ENCODE results near the gene CECR2. TPM values are rescaled to one million over a fixed set of nuclear protein-coding genes. Genes with fewer than 3 reads are reported as not detected.

The CECR2 gene
- polyA plus RNA-seq, 1 donor from 2014 or later = 2.1 TPM

- Histone ChIP-seq H2AFZ (ENCODE audit: low read depth, low read length) (no peak overlapping the region), H3K9me3 (ENCODE audit: low read length) (no peaks in the 10 kb centered on the region), H3K4me3 (ENCODE audit: low read length) (peak overlapping the region; percentile 46), H3K9me2 (ENCODE audit: insufficient read depth, low read length) (no peaks in the 10 kb centered on the region), H3K27me3 (ENCODE audit: insufficient read depth, low read depth, low read length) (no peaks in the 10 kb centered on the region), H3F3A (ENCODE audit: insufficient read depth, low read length, poor library complexity, severe bottlenecking) (no peaks in the 10 kb centered on the region), H3K4me2 (ENCODE audit: low read length) (peak overlapping the region; percentile 25), H4K20me1 (ENCODE audit: insufficient read depth) (no peaks in the 10 kb centered on the region), H3K36me3 (ENCODE audit: insufficient read depth, low read length) (no peaks in the 10 kb centered on the region), H3K9ac (ENCODE audit: low read length) (no peak overlapping the region), H3K27ac (ENCODE audit: low read length) (no peak overlapping the region), H3K79me2 (replicated peaks; ENCODE audit: insufficient read depth, low read length) (peaks cover 15% of the 10 kb centered on the region)
- TF ChIP-seq CTCF (IDR thresholded peaks at IDR 0.05; ENCODE audit: poor library complexity, severe bottlenecking) = no peak
- no peak for TF ChIP-seq RAD21 (conservative IDR thresholded peaks at IDR 0.05)
- no peak for TF ChIP-seq TAF1 (IDR thresholded peaks at IDR 0.05; ENCODE audit: low read depth)
- TF ChIP-seq, protein P1, sequence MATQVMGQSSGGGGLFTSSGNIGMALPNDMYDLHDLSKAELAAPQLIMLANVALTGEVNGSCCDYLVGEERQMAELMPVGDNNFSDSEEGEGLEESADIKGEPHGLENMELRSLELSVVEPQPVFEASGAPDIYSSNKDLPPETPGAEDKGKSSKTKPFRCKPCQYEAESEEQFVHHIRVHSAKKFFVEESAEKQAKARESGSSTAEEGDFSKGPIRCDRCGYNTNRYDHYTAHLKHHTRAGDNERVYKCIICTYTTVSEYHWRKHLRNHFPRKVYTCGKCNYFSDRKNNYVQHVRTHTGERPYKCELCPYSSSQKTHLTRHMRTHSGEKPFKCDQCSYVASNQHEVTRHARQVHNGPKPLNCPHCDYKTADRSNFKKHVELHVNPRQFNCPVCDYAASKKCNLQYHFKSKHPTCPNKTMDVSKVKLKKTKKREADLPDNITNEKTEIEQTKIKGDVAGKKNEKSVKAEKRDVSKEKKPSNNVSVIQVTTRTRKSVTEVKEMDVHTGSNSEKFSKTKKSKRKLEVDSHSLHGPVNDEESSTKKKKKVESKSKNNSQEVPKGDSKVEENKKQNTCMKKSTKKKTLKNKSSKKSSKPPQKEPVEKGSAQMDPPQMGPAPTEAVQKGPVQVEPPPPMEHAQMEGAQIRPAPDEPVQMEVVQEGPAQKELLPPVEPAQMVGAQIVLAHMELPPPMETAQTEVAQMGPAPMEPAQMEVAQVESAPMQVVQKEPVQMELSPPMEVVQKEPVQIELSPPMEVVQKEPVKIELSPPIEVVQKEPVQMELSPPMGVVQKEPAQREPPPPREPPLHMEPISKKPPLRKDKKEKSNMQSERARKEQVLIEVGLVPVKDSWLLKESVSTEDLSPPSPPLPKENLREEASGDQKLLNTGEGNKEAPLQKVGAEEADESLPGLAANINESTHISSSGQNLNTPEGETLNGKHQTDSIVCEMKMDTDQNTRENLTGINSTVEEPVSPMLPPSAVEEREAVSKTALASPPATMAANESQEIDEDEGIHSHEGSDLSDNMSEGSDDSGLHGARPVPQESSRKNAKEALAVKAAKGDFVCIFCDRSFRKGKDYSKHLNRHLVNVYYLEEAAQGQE (IDR thresholded peaks at IDR 0.05; ENCODE audit: borderline replicate concordance) = no peak
- no peak for TF ChIP-seq EZH2 (IDR thresholded peaks at IDR 0.05; ENCODE audit: borderline replicate concordance, insufficient read depth, low read length, poor library complexity, severe bottlenecking)
- no peak for TF ChIP-seq MXI1 (conservative IDR thresholded peaks at IDR 0.05; ENCODE audit: poor library complexity, severe bottlenecking)
- TF ChIP-seq EP300 (conservative IDR thresholded peaks at IDR 0.05; ENCODE audit: poor library complexity, severe bottlenecking) = no peak
- no peak for TF ChIP-seq POLR2AphosphoS5 (IDR thresholded peaks at IDR 0.05)
- TF ChIP-seq SMC3 (conservative IDR thresholded peaks at IDR 0.05; ENCODE audit: poor library complexity) = no peak
Measured at GRCh38 chr22:17436382-17436980, 67.2 kb downstream of the CECR2 start.

GRCh38 chr22:17436981-17437412, 67.7 kb downstream of the CECR2 start:
- no peaks in the 10 kb centered on the region for H3F3A ChIP-seq (ENCODE audit: insufficient read depth, low read length, poor library complexity, severe bottlenecking)
- H3K36me3 ChIP-seq (ENCODE audit: insufficient read depth, low read length) = no peaks in the 10 kb centered on the region
- peak overlapping the region; percentile 46 for H3K4me3 ChIP-seq (ENCODE audit: low read length)
- H3K79me2 ChIP-seq (replicated peaks; ENCODE audit: insufficient read depth, low read length) = peaks cover 15% of the 10 kb centered on the region
- H3K27ac ChIP-seq (ENCODE audit: low read length) = no peak overlapping the region
- H3K9me2 ChIP-seq (ENCODE audit: insufficient read depth, low read length) = no peaks in the 10 kb centered on the region
- no peaks in the 10 kb centered on the region for H3K27me3 ChIP-seq (ENCODE audit: insufficient read depth, low read depth, low read length)
- no peak for TF ChIP-seq EZH2 (IDR thresholded peaks at IDR 0.05; ENCODE audit: borderline replicate concordance, insufficient read depth, low read length, poor library complexity, severe bottlenecking)
- no peak for TF ChIP-seq EP300 (conservative IDR thresholded peaks at IDR 0.05; ENCODE audit: poor library complexity, severe bottlenecking)
- TF ChIP-seq POLR2AphosphoS5 (IDR thresholded peaks at IDR 0.05) = no peak
- no peak for TF ChIP-seq TAF1 (IDR thresholded peaks at IDR 0.05; ENCODE audit: low read depth)
- no peak for TF ChIP-seq SMC3 (conservative IDR thresholded peaks at IDR 0.05; ENCODE audit: poor library complexity)
- no peak for TF ChIP-seq CTCF (IDR thresholded peaks at IDR 0.05; ENCODE audit: poor library complexity, severe bottlenecking)
- TF ChIP-seq, protein P1 (IDR thresholded peaks at IDR 0.05; ENCODE audit: borderline replicate concordance) = no peak
- peak overlapping the region; percentile 25 for H3K4me2 ChIP-seq (ENCODE audit: low read length)
- H4K20me1 ChIP-seq (ENCODE audit: insufficient read depth) = no peaks in the 10 kb centered on the region
- no peak overlapping the region for H3K9ac ChIP-seq (ENCODE audit: low read length)
- H3K9me3 ChIP-seq (ENCODE audit: low read length) = no peaks in the 10 kb centered on the region
- H2AFZ ChIP-seq (ENCODE audit: low read depth, low read length) = no peak overlapping the region
